Calu3 (cell line): ENCODE results near the gene VPS13C. TPM values are rescaled to one million over a fixed set of nuclear protein-coding genes. Genes with fewer than 3 reads are reported as not detected.

Experiments
- Bru-seq: library from RNA; stranded (reverse); fragments of 400-500 nt; gene quantifications from one replicate; lab custom pipeline; 2021; lab: Mats Ljungman, UMichigan
- BruChase-seq, 2 experiments: library from RNA; stranded (reverse); fragments of 400-500 nt; gene quantifications; one replicate each; lab custom pipeline; 2021; lab: Mats Ljungman, UMichigan
- BruUV-seq: library from RNA; stranded (reverse); fragments of 400-500 nt; replicated peaks from 2 replicates; lab custom pipeline; 2021; lab: Mats Ljungman, UMichigan
- CTCF ChIA-PET: fragments of 300-600 bp; sonication (Branson Sonifier 250); formaldehyde crosslinking; loops from one replicate; lab custom pipeline; 2022; ENCODE audit warnings: antibody characterized with exemption; lab: Charles Lee
- DNase-seq: peaks from one replicate; pipeline ENCODE4 v3.0.0; 2022
- H3K27ac Mint-ChIP-seq: one replicate; pipeline ENCODE4 v1.8.0; 2022; ENCODE audit warnings: mixed read lengths; ENCODE audit not compliant: unreplicated experiment
- H3K27me3 Mint-ChIP-seq: one replicate; pipeline ENCODE4 v1.8.0; 2022; ENCODE audit warnings: mixed read lengths; ENCODE audit not compliant: unreplicated experiment
- H3K36me3 Mint-ChIP-seq: one replicate; pipeline ENCODE4 v1.8.0; 2022; ENCODE audit warnings: mild to moderate bottlenecking, moderate library complexity, mixed read lengths; ENCODE audit not compliant: insufficient read depth, unreplicated experiment
- H3K4me1 Mint-ChIP-seq: one replicate; pipeline ENCODE4 v1.8.0; 2022; ENCODE audit warnings: mild to moderate bottlenecking, low read depth, mixed read lengths; ENCODE audit not compliant: unreplicated experiment
- H3K4me3 Mint-ChIP-seq: one replicate; pipeline ENCODE4 v1.8.0; 2022; ENCODE audit warnings: mild to moderate bottlenecking, low read depth, moderate library complexity, mixed read lengths; ENCODE audit not compliant: unreplicated experiment
- H3K9me3 Mint-ChIP-seq: one replicate; pipeline ENCODE4 v1.8.0; 2022; ENCODE audit warnings: low read depth, mixed read lengths; ENCODE audit not compliant: unreplicated experiment
- intact Hi-C: fragments of 100-400 bp; cut with micrococcal nuclease; formaldehyde crosslinking; loops from one replicate; pipeline ENCODE4 v1.10.0; 2022; ENCODE audit not compliant: unreplicated experiment
- long read RNA-seq: library from polyadenylated mRNA; stranded (forward); transcript quantifications from one replicate; pipeline ENCODE4 v2.0.0, GENCODE V29; 2022
- total RNA-seq: library from RNA; stranded (reverse); gene quantifications from 2 replicates; pipeline ENCODE4 v1.2.3, GENCODE V29; 2022
- TF ChIP-seq, protein P1 (sequence below): fragments of 200-600 bp; IDR thresholded peaks from one replicate; pipeline ENCODE4 v1.8.0; 2022; ENCODE audit warnings: antibody characterized with exemption; ENCODE audit not compliant: unreplicated experiment

VPS13C gene
- total RNA-seq (99.9 and 101 TPM in 2 replicates), Bru-seq, nascent RNA (percentile 93 among the genes with signal in this experiment), BruChase-seq, experiment 1, labeled RNA remaining after a 6-hour chase (percentile 89 among the genes with signal in this experiment), BruChase-seq, experiment 2, labeled RNA remaining after a 2-hour chase (percentile 93 among the genes with signal in this experiment)
- long read RNA-seq, partial matches to known transcripts = 8 of 15 reads
- long read RNA-seq, other reads (novel, unspliced or antisense) = 6 of 15 reads

DNA sequence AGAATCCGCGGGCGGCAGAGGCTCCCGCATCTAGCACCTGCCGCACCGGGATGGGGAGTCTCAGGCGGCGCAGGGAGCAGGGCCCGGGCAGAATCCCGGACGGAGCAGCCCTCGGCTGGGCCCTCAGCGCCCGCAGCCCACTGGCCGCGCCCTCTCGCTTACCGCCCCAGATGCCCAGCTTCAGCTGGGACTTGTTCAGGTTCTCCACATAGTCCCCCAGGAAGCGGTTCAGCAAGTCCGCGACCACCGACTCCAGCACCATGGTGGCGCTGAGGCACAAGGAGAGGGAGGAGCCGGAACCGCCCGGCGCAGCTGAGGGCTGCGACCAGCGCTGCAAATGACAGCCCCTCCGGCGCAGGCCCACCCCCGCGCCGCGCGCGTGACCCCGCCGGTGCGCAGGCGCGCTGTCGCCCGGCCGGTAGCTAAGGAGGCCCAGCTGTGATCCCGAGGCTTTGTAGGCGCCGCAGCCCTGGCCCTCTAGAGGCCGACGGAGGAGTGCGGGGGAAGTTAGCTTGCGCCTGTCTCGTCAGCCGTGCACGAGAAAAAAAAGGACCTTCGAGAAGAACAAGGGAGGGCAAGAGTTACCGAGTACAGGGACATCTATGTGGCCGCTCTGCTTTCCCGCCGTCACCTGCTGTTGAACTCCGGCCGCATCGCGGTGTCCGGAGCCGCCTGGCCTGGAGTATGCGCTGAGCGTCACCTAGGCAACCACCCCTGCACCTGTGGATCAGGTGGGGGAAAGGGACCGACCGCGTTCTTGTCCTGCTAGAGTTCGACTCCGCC, at the start of gene VPS13C:
VPS13C (minus strand) TSS at position 335 of the 783 bp plus-strand sequence; CDS start at position 262, 73 bp downstream.
- peaks cover 52% of the 10 kb centered on the region for H3K36me3 Mint-ChIP-seq
- H3K4me3 Mint-ChIP-seq = peak within 1 kb of the TSS; percentile 93
- TF ChIP-seq, protein P1, sequence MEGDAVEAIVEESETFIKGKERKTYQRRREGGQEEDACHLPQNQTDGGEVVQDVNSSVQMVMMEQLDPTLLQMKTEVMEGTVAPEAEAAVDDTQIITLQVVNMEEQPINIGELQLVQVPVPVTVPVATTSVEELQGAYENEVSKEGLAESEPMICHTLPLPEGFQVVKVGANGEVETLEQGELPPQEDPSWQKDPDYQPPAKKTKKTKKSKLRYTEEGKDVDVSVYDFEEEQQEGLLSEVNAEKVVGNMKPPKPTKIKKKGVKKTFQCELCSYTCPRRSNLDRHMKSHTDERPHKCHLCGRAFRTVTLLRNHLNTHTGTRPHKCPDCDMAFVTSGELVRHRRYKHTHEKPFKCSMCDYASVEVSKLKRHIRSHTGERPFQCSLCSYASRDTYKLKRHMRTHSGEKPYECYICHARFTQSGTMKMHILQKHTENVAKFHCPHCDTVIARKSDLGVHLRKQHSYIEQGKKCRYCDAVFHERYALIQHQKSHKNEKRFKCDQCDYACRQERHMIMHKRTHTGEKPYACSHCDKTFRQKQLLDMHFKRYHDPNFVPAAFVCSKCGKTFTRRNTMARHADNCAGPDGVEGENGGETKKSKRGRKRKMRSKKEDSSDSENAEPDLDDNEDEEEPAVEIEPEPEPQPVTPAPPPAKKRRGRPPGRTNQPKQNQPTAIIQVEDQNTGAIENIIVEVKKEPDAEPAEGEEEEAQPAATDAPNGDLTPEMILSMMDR = peak; percentile 84
- DNase-seq = peak; percentile 97
- intact Hi-C loops = no loop called here
- H3K4me1 Mint-ChIP-seq = peaks cover 64% of the 10 kb centered on the region
- no TSS peak for BruUV-seq
- H3K9me3 Mint-ChIP-seq = no peaks in the 10 kb centered on the region
- CTCF ChIA-PET = interaction anchor here (0.6 to 2.5 kb wide), 11 partner anchors 9 to 246 kb away, joined by 3 to 12 read pairs (median 4); no protein-coding TSS in a partner anchor
- H3K27ac Mint-ChIP-seq = peak within 1 kb of the TSS; percentile 25
- no peaks in the 10 kb centered on the region for H3K27me3 Mint-ChIP-seq

DNA sequence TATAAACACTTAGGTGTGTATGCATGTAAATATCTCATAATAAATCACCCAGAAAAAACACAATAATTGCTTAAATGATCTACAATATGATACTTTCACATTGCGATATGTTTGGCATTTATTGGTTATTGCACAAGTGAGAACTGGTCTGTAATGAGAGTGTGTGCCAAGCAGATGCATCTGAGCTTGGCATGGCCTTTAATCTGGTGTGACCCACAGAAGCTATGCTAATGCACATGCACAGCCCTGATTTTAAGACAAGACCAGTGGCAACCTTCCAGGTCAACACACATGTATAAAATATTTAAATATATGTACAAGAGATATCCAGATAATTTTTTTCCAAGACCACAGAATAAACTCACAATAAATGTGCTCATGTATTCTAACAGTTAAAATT, 49.2 kb upstream of the VPS13C start:
- TF ChIP-seq, protein P1 = no peak
- Mint-ChIP-seq H3K27ac (no peak overlapping the region), H3K36me3 (peaks cover 24% of the 10 kb centered on the region), H3K4me3 (no peak overlapping the region), H3K9me3 (no peaks in the 10 kb centered on the region), H3K4me1 (peaks cover 63% of the 10 kb centered on the region), H3K27me3 (no peaks in the 10 kb centered on the region)
- BruUV-seq = no TSS peak
- no peak for DNase-seq
- CTCF ChIA-PET = interaction anchor here (1.1 to 1.5 kb wide), 2 partner anchors 9 to 20 kb away, joined by 4 to 9 read pairs; no protein-coding TSS in a partner anchor
- intact Hi-C loops = no loop called here

DNA sequence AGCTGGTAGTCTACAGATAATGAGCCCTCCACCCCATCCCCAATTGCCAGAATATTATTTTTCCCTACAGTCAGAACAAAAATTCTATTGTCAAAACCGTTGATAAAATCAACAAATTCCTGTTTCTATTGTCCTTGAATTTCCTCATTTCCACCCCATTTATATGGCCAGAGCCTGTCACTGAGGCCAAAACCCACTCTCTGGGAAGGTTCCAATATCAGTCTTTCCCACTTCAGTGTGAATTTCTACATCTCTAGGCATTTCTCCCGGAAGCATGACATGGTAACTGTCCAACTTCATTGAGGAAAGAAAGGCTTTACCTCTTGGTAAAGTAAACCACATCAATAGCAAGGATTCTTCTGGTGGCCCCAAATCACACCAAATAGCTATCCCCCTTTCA, 48.2 kb upstream of the VPS13C start:
- no TSS peak for BruUV-seq
- peak overlapping the region; percentile 19 for H3K27ac Mint-ChIP-seq
- H3K4me3 Mint-ChIP-seq = no peak overlapping the region
- H3K9me3 Mint-ChIP-seq = no peaks in the 10 kb centered on the region
- intact Hi-C loops = no loop called here
- CTCF ChIA-PET = interaction anchor here (1.2 kb wide), 1 partner anchor 39 kb away, joined by 3 read pairs; no protein-coding TSS in a partner anchor
- H3K27me3 Mint-ChIP-seq = no peaks in the 10 kb centered on the region
- DNase-seq = no peak
- peaks cover 54% of the 10 kb centered on the region for H3K4me1 Mint-ChIP-seq
- TF ChIP-seq, protein P1 = no peak
- peaks cover 22% of the 10 kb centered on the region for H3K36me3 Mint-ChIP-seq

DNA sequence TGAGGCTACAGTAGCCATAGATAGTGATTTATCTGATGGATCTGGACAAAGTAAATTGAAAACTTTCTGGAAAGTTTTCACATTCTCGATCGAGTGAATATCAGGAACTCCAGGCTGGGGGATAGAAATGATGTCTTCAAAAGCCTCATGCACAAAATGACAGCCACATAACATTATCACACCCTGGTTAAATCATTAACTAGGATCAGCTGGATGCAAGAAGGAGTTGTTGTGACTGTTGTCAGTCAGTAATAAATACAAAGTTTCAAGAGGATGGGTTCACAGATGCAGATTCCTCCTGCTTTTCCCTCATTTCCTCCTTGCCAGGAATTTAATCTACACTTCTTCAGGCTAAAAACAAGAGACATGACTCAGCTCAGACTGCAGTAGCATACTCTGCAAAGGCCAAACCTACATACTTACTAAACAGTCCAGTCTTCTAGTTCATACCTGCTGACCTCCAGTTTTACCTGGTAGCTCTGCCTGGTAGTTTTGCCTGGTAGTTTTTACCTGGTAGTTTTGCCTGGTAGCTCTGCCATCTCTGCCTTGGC, 47.4 kb upstream of the VPS13C start:
- Mint-ChIP-seq H3K36me3 (peaks cover 15% of the 10 kb centered on the region), H3K4me3 (no peak overlapping the region), H3K27ac (no peak overlapping the region), H3K9me3 (no peaks in the 10 kb centered on the region), H3K4me1 (peaks cover 46% of the 10 kb centered on the region), H3K27me3 (no peaks in the 10 kb centered on the region)
- intact Hi-C loops = no loop called here
- BruUV-seq = no TSS peak
- no peak for DNase-seq
- CTCF ChIA-PET = interaction anchor here (0.8 to 1.2 kb wide), 2 partner anchors 17 to 38 kb away, joined by 3 read pairs; no protein-coding TSS in a partner anchor
- TF ChIP-seq, protein P1 = no peak
